DMS53 treated with DMSO at 0.1 percent for 48 hours (cell line): ENCODE data around the gene RASL10B.
"Not testable (repeated sequence)": the region's sequence is repeated elsewhere in the genome, so short reads cannot be mapped to it uniquely, and the experiment has no call there.

Source experiments
- DNase-seq: peaks from one replicate; lab custom pipeline; 2025; ENCODE audit not compliant: unreplicated experiment; lab: John Stamatoyannopoulos, UW

The RASL10B gene, protein sequence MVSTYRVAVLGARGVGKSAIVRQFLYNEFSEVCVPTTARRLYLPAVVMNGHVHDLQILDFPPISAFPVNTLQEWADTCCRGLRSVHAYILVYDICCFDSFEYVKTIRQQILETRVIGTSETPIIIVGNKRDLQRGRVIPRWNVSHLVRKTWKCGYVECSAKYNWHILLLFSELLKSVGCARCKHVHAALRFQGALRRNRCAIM

DNA sequence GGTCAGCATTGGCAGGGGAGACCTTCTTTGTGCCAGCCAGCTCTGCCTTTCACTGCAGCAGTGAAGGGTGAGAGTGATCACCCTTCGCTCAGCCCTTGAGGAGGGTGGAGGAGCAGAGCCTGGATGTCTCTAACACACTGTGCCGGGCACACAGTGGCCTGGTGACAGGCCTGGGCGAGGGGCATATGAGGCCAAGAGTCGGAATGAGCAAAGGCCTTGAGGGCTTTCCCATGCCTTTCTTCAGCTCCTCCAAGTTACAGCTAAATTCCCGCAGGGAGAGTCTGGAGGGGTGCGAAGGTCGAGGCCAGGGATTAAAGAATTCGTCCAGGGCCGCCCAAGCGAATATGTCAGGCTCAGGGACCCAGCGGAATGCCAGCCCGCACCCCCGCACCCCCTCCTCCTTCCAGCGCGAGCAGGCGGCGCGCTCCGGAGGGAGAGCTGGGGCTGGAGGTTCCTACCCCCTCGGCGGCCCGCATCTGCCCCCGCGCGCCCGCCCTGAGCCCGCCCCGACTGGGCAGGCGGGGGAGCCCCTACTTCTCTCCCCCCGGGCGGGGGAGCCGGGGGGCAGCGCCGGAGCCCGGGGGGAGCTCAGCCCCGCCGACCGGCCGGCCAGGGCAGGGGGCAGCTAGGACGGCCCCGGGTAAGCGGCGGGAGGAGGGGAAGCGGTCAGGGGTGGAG is at the start of gene RASL10B:
TSS of gene RASL10B (plus strand) at position 401 of the 678 bp plus-strand sequence. CDS start 3,546 bp downstream, outside the sequence.
- DNase-seq = no peak

DNA sequence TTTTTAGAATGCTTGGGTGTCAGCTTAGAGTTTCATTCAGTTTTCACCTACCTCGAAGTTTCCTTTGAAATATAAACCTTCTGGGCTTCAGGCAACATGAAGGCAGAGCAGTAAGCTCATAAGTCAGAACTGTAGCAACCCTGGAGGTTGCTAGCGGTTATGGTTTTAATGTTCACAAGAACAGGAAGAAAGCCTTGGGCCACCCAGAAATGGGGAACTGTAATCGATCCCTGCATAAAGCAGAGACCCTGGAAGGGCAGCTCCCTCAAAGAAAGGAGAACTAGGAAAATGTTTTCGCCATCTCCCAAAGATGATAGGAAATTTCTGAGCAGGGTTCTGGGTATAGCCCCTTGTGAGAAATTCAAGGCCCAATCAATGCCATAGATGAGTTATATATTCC is 47.8 kb upstream of the RASL10B start:
- DNase-seq = no peak

DNA sequence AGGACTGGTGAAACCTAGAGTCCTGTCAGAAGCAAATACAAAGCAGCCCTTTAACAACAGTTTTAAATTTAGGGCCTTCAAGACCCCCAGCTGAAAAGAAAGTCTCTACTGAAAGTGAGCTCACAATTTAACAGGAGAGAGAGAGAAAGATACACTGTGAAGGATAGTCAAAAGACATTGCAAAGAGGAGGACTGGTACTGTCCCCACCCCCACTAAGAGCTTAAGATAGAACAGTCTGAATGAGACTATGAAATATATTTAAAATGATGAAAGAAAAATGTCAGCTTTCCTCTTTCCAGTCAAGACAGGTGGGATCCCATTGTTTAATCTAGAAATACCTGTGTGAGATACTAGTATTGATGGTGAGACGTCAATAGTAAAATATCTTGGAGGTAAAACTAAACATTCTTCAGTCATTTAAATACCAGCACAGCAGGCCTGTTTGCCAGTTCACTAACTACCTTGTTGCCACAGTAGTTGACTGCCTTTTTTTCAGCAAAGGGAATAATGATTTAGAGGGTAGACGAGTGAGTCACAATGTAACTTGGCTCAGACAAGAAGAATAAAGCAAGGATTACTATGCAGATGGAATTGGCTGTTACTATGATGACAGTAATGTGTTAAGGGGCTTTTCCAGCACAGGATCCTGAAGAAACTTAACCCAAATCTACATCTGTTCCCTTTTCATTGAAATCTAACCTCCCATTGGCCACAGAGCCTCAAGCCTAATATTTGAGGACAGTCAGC is 47.2 kb upstream of the RASL10B start:
- DNase-seq = no peak

DNA sequence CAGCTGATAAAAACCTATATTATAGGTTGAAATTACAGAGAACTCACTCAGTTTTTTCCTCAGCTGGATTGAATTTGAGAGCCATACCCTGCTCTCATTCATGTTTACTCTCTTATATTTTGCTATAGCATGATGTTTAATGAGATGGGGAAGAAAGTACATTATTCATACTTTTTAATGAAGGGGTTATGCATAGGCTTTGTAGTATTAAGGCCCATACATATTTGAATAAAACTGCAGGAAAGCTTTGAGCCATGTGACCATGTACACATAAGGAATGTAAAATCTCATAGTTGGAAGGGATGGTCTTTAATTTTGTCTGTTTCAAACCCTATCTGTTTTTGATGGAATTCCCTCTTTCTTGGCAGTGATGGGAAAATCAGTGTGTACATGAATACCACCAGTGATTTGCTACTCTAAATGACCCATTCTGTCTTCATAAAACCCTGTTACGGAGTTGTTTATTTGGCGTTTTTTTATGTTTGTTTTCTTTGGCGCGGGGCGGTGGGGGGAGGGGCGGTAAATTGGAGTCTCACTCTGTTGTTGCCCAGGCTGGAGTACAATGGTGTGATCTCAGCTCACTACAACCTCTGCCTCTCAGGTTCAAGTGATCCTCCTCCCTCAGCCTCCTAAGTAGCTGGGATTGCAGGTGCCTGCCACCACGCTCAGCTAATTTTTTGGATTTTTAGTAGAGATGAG is 38.8 kb upstream of the RASL10B start:
- DNase-seq = no peak

DNA sequence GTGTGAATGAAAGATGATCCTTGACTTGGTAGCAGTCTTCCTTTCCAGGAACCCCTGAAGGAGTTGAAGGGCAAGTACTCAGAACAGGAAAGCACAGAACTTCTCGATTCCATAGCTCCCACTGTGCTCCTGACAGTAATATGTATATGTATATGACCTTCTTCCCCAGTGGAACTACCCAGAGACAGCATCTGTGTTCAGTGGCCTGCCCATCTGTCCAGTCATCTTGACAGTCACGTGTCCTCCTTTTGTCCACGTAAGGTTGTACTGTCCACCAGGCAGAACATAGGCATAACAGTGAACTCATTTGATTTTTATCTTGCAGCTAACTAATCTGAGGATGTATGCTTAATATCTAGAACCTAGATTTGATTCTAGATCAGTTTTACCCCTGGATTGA is 37.8 kb upstream of the RASL10B start:
- DNase-seq = no peak

DNA sequence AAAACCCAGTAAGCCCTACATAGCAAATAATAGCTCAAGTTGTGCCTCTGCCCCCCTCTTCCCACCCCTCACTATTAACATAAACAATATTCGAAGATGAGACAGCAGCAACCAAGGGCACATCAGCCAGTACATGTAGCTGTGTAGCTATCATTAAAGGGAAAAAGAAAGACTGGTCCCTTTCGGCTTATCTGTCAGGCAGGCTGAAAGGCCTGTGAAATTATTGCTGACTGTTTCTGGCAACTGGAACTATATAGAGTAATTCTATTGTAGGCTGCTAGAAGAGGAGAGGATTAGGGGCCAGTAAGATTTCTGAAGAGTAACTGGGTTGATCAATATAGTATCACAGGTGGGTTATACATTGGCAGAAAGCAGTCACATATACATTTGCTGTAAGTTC is 36.5 kb upstream of the RASL10B start:
- no peak for DNase-seq

DNA sequence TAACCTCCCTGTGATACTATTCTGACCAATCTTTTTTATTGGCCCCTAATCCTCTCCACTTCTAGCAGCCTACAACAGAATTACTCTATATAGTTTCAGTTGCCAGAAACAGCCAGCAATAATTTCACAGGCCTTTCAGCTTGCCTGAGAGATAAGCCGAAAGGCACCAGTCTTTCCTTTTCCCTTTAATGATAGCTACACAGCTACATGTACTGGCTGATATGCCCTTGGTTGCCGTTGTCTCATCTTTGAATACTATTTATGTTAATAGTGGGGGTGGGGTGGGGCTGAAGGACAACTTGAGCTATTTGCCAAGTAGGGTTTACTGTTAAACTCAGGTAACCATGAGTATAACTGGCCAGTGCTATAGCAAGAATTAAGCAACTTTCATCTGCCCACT is 35.8 kb upstream of the RASL10B start:
- no peak for DNase-seq

DNA sequence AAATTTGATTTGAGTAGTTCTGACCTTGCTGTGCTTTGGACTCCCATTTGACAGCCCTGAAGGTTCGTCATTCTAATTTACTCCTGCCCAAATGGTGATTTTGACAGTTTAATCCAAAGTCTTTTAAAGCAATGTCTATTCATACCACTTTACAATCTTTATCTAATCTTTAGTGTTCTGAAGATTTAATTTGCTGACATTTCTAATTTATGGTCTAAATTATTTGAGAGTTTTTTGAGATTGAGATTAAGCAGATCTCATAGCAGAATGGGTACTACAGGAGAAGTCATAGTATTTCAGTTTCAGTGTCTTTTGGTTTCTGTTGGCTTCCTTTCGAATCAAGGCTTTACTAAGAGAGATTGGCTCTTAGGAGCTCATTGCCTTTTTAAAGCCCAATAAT is 32.6 kb upstream of the RASL10B start:
- no peak for DNase-seq

DNA sequence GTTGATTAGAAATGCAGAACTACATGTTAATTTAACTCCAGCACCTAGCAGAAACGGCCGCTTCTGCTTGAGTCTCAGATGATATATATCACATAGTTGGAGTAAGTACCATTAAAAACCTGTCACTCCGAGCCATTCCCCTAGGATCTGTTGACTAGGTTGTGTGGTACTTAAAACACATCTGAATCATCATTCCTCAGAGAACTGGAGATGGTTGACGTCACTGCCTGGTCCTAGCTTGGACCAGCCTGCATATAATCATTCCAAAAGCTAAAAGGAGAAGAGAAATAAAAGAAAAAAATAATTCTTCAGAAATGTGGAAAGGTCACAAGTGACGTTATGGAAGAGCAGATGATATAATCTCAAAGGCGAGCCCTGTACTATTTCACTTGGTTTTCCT is 31.3 kb upstream of the RASL10B start:
- DNase-seq = no peak

DNA sequence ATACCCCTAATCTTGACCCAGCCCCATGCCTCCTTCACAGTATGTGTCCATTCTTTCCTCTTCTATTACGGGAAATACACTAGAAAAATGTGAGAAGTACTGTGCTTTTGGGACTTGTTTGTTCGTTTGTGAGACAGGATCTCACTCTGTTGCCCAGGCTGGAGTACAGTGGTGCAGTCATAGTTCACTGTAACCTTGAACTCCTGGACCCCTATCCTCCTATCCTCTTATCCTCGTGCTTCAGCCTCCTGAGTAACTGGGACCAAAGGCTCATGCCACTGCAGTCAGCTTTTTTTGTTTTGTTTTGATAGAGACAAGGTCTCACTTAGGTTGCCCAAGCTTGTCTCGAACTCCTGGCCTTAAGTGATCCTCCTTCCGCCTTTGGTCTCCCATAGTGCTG is 29.9 kb upstream of the RASL10B start:
- no peak for DNase-seq

DNA sequence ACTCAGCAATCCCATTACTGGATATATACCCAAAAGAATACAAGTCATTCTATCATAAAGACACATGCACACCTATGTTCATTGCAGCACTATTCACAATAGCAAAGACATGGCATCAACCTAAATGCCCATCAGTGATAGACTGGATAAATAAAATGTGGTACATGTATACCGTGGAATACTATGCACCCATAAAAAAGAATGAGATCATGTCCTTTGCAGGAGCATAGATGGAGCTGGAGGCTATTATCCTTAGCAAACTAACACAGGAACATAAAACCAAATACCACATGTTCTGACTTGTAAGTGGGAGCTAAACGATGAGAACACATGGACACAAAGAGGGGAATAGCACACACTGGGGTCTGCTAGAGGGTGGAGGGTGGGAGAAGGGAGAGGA is 28.1 kb upstream of the RASL10B start:
- DNase-seq = not testable (repeated sequence)

DNA sequence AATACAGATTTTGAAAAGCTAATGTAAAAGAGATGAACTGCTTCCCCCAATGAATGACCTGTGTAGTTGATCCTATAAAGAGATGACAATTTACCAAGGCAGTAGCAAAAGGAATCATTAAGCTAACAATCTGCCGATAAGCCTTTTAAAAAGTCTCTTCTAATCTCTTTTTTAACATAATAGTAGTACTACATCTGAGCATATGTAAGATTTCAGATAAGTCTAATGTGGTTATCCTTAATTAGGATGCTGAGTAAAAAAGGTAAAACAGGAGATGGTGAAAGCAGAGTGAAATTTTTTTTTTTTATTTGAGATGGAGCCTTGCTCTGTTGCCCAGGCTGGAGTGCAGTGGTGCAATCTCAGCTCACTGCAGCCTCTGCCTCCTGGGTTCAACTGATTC is 26.2 kb upstream of the RASL10B start:
- DNase-seq = no peak

DNA sequence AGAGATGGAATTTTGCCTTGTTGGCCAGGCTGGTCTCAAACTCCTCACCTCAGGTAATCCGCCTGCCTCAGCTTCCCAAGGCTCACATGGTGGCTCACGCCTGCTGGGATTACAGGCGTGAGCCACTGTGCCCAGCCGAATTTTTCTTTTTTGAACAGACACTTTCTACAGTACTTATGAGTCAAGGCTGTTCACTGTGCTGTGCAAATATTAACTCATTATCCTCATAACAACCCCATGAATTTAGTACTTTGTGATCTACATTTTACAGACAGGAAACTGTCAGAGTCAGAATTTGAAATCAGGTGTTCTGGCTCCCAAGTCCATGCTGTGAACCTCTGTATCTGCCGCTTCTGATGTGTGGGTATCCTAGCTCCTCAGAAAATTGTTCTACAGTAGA is 25.7 kb upstream of the RASL10B start:
- DNase-seq = no peak

DNA sequence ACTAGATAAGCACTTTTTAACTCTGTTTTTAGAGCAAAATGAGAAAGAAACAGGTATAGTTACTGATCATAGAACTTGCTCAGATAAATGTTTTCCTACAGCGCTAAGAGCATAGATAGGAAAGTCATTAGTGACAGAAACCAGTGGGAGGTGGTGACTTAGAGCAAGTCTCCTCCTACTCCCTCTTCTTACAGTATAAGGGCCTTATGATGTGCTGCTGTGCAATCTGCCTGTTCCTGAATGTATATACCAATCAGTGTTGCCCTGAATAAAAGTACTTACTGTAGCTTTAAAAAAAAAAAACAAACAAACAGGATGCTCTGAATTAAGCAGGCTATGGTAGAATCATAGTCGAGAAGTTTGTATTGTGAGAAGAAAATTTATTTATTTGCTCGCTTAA is 23.3 kb upstream of the RASL10B start:
- DNase-seq = no peak

DNA sequence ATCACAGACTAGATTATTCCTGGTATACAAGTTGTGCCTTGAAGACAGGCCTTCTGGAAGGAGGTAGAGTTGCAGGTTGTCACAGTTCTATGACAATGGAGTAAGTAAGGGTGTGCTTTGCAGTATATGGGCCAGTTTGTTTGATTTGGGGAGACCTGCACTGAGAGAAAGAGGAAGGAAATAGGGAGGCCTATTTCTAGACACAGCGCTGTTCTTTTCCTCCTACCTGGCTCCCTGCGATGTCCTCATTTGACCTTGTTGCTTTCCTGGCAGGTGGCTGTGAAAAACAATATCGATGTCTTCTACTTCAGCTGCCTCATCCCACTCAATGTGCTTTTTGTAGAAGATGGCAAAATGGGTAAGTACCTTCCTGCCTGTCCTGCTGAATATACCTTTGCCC is 22.5 kb upstream of the RASL10B start:
- DNase-seq = no peak

DNA sequence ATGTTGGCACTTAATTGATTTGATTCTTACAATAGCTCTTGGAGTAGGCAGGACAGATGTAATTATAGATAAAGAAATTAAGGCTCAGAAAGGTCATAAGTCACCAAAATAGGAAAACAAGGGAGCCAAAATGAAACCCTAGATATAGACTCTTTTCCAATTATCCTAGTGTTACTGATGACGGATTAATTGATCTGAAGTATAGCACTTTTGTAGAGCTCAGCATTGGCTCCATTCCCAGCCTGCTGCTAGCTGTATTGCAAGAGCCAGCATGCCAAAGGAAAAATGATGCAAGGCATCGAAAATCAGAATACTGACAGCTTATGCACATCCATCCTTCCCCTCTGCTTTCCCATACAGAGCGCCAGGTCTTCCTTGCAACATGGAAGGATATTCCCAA is 21.6 kb upstream of the RASL10B start:
- no peak for DNase-seq

DNA sequence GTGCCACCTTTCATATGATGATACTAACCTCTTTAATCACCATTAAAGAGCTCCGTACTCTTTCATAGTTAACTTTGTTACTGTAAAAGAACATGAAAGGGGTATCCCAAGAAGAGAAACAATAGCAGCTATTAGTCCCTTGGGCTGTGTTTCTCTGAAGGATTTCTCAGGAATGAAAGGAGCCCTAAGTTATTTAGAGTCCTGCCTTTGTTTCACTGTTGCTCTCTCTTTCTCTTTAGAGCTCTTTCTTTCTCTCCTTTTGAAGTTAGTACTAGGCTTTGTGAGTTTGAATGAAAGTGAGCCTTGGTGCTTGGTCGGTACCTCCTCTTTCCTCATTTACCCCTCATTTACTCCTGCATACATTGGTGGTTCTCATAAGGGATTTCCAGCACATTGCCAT is 20.5 kb upstream of the RASL10B start:
- no peak for DNase-seq

DNA sequence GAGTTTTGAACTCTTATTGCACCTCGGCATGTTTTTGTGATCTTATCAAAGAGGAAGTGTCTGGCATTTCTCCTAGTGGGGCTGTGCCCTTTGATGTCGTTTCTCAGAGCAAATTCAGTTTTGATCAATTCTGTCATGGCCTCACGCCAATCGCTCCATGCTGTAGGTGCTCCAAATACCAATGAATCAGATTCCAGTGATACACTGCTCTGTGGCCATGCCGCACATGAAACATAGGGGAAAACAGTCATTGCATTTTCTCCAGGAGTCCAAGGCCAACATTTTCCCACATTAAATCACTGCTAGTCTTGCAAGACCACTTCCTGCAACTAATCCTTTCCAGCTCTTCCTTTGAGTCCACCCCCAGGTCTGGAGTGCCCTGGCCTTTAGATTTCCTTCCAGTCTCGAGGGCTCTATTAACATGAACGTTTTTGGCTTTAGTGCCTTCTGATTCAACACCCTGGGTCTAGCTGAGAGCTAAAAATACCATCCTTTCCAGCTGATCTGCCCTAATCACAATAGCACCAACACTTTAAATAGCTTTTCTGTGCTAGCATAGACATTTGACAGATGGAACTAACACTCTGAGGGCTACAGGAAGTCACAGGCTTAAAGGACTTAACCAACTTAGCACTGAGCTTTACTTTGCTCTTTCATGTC is 18.2 kb upstream of the RASL10B start:
- no peak for DNase-seq

DNA sequence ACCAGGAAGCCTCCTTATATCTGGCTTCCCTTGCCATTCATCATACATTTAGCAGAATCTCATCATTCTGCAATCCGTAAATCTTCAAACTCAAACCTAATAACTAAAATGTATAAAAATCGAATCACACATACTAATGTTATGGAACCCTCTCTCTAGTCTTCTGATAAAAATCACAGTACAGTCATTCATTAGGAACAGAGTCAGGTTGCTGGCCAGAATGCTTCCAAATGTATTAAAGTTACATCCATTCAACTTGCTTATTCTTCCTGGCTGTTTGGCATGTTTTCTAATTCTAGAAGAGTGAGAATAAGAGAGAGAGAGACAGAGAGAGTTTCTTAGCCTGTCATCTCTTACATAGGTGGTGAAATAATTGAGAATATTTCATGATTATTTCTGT is 16.5 kb upstream of the RASL10B start:
- DNase-seq = no peak

DNA sequence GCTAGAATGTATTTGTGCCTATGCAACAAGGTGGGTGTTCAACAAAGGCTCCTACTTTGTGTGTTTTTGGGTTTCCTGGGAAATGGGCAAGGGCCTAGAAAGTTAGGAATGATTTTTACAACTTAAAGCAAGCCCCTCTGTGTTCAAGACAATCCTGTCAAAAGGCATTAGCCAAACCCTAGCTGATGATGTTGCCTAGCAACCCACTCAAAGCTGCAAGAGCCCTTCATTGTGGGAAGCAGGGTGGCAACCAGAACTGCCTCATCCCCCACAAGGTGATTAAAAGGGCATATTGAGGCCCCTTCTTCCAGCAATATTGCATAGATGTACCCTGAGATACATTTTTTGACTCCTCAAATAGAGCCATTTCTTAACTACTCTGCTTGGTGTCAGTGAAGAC is 16.0 kb upstream of the RASL10B start:
- DNase-seq = no peak

DNA sequence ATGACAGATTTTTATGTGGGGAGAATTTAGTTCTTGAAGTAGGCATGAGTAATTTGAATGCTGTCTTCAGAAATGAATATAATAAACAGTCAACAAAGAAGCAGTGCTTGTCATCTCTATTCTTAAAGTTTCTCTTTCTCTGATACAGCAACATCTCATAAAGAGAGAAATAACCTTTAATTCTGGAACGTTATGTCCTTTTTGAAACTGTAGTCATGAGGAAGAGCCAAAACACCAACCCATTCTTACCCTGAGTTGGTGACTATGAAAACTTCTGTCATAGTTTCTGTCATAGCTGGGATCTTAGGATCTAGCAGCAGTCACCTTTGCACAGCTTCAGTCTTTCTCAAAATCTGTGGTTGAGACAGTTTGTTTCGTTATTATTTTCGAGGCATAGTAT is 15.3 kb upstream of the RASL10B start:
- no peak for DNase-seq
